OCI-LY3 (cell line): ENCODE results near the gene LCE1F.

Source experiments
- H2AFZ ChIP-seq: fragments of 200-600, 300-600 bp; shearing (Covaris generic); 2 replicates; pipeline ENCODE4 v1.6.0; 2014; ENCODE audit warnings: antibody characterized with exemption, low read depth, low read length
- H3K27ac ChIP-seq: fragments of 200-600, 300-600 bp; sonication (generic); 2 replicates; pipeline ENCODE4 v1.5.1; 2014; ENCODE audit warnings: mild to moderate bottlenecking, low read length, moderate library complexity, mixed read lengths
- H3K27me3 ChIP-seq: fragments of 200-600, 300-600 bp; sonication (generic); 2 replicates; pipeline ENCODE4 v1.6.1; 2014; ENCODE audit warnings: low read depth, low read length, mixed read lengths
- H3K36me3 ChIP-seq: fragments of 200-600, 300-600 bp; sonication (generic); replicated peaks from 2 replicates; pipeline ENCODE3; 2014; ENCODE audit warnings: low read depth, low read length, mixed read lengths
- H3K4me1 ChIP-seq: fragments of 300-600, 200-600 bp; sonication (generic); 2 replicates; pipeline ENCODE4 v1.6.1; 2014; ENCODE audit warnings: low read length, mixed read lengths
- H3K4me2 ChIP-seq: fragments of 200-600, 300-600 bp; sonication (generic); 2 replicates; pipeline ENCODE4 v1.6.1; 2014; ENCODE audit warnings: low read length, mixed read lengths
- H3K4me3 ChIP-seq: fragments of 300-600, 200-600 bp; sonication (generic); 2 replicates; pipeline ENCODE4 v1.5.1; 2014; ENCODE audit warnings: antibody characterized with exemption, mild to moderate bottlenecking, low read length, moderate library complexity
- H3K79me2 ChIP-seq: fragments of 300-600, 200-600 bp; shearing (Covaris generic); 2 replicates; pipeline ENCODE4 v1.6.1; 2014; ENCODE audit warnings: mild to moderate bottlenecking, low read length, mixed read lengths
- H3K9ac ChIP-seq: fragments of 300-600, 200-600 bp; shearing (Covaris generic); 2 replicates; pipeline ENCODE4 v1.6.0; 2014; ENCODE audit warnings: mild to moderate bottlenecking, low read length, moderate library complexity
- H3K9me3 ChIP-seq: fragments of 200-600, 300-600 bp; shearing (Covaris generic); 2 replicates; pipeline ENCODE4 v1.6.1; 2014; ENCODE audit warnings: low read length, mixed read lengths; ENCODE audit not compliant: insufficient read depth
- H4K20me1 ChIP-seq: fragments of 200-600, 300-600 bp; sonication (generic); 2 replicates; pipeline ENCODE4 v1.6.1; 2016; ENCODE audit warnings: low read length, mixed read lengths; ENCODE audit not compliant: insufficient read depth
- CTCF ChIP-seq: fragments of 200-600, 300-600 bp; sonication (generic); IDR thresholded peaks from 2 replicates; pipeline ENCODE4 v1.5.1; 2014; ENCODE audit warnings: antibody characterized with exemption, low read length, low read depth
- EZH2phosphoT487 ChIP-seq: fragments of 200-600 bp; shearing (Covaris generic); IDR thresholded peaks from 2 replicates; pipeline ENCODE4 v1.6.1; 2018; ENCODE audit warnings: antibody characterized with exemption, mixed run types, low read depth

The LCE1F gene

GRCh38 chr1:152770411-152770810 is 4.5 kb upstream of the LCE1F start:
- H3K4me3 ChIP-seq = no peak overlapping the region
- H3K4me2 ChIP-seq = no peak overlapping the region
- no peaks in the 10 kb centered on the region for H3K4me1 ChIP-seq
- no peaks in the 10 kb centered on the region for H3K36me3 ChIP-seq
- H4K20me1 ChIP-seq = no peaks in the 10 kb centered on the region
- H3K9me3 ChIP-seq = no peaks in the 10 kb centered on the region
- H3K27ac ChIP-seq = no peak overlapping the region
- no peak overlapping the region for H3K9ac ChIP-seq
- H3K27me3 ChIP-seq = peaks cover 34% of the 10 kb centered on the region
- no peaks in the 10 kb centered on the region for H3K79me2 ChIP-seq
- TF ChIP-seq CTCF = no peak
- TF ChIP-seq EZH2phosphoT487 = no peak
- no peak overlapping the region for H2AFZ ChIP-seq

- Histone ChIP-seq H3K27ac (no peak overlapping the region), H3K36me3 (no peaks in the 10 kb centered on the region), H3K9me3 (no peaks in the 10 kb centered on the region), H3K4me2 (no peak overlapping the region), H4K20me1 (no peaks in the 10 kb centered on the region), H3K4me3 (no peak overlapping the region), H3K79me2 (no peaks in the 10 kb centered on the region), H3K4me1 (no peaks in the 10 kb centered on the region), H3K27me3 (peaks cover 32% of the 10 kb centered on the region), H2AFZ (no peak overlapping the region), H3K9ac (no peak overlapping the region)
- no peak for TF ChIP-seq CTCF
- no peak for TF ChIP-seq EZH2phosphoT487
Observed at GRCh38 chr1:152776361-152776760, 1.4 kb downstream of the LCE1F start.

- Histone ChIP-seq H3K9me3 (no peaks in the 10 kb centered on the region), H3K27ac (no peak overlapping the region), H4K20me1 (no peaks in the 10 kb centered on the region), H3K4me3 (no peak overlapping the region), H3K4me1 (no peaks in the 10 kb centered on the region), H3K4me2 (no peak overlapping the region), H2AFZ (no peak overlapping the region), H3K9ac (no peak overlapping the region), H3K79me2 (no peaks in the 10 kb centered on the region), H3K27me3 (peaks cover 41% of the 10 kb centered on the region), H3K36me3 (no peaks in the 10 kb centered on the region)
- peak; percentile 53 for TF ChIP-seq CTCF
- TF ChIP-seq EZH2phosphoT487 = no peak
Observed at GRCh38 chr1:152777510-152778137, 2.7 kb downstream of the LCE1F start.

GRCh38 chr1:152783095-152783494 is 8.2 kb downstream of the LCE1F start:
- Histone ChIP-seq H3K36me3 (no peaks in the 10 kb centered on the region), H2AFZ (no peak overlapping the region), H4K20me1 (no peaks in the 10 kb centered on the region), H3K27ac (no peak overlapping the region), H3K4me1 (no peaks in the 10 kb centered on the region), H3K4me2 (no peak overlapping the region), H3K27me3 (peaks cover 65% of the 10 kb centered on the region), H3K79me2 (no peaks in the 10 kb centered on the region), H3K9ac (no peak overlapping the region), H3K9me3 (no peaks in the 10 kb centered on the region), H3K4me3 (no peak overlapping the region)
- no peak for TF ChIP-seq EZH2phosphoT487
- no peak for TF ChIP-seq CTCF
